SK-N-MC (cell line): ENCODE results near the gene TMEM204.

Source experiments
- EZH2 ChIP-seq: fragments of 200-600 bp; sonication (generic); IDR thresholded peaks from one replicate; pipeline ENCODE4 v1.6.1; 2017; ENCODE audit warnings: antibody characterized with exemption
- FOXP2 ChIP-seq: optimal IDR thresholded peaks from 2 replicates; pipeline ENCODE3; 2011; ENCODE audit warnings: mild to moderate bottlenecking, moderate library complexity; ENCODE audit not compliant: insufficient read depth; ENCODE audit errors: extremely low read length, control extremely low read depth
- POLR2AphosphoS5 ChIP-seq: IDR thresholded peaks from 2 replicates; pipeline ENCODE4 v1.6.1; 2012; ENCODE audit warnings: mild to moderate bottlenecking, low read depth, low read length, borderline replicate concordance

GRCh38 chr16:1488619-1489018 lies 44.8 kb upstream of the TMEM204 start, which contains the start of gene PTX4:
- TF ChIP-seq EZH2 (no peak), POLR2AphosphoS5 (no peak), FOXP2 (no peak)
